ENCODE data around the gene AGBL1. TPM values are rescaled to one million over a fixed set of nuclear protein-coding genes. Genes with fewer than 3 reads are reported as not detected.

The AGBL1 gene
- total and polyA plus RNA-seq, 2 experiments from 2014 or later = 0.03 TPM; not detected in 1

DNA sequence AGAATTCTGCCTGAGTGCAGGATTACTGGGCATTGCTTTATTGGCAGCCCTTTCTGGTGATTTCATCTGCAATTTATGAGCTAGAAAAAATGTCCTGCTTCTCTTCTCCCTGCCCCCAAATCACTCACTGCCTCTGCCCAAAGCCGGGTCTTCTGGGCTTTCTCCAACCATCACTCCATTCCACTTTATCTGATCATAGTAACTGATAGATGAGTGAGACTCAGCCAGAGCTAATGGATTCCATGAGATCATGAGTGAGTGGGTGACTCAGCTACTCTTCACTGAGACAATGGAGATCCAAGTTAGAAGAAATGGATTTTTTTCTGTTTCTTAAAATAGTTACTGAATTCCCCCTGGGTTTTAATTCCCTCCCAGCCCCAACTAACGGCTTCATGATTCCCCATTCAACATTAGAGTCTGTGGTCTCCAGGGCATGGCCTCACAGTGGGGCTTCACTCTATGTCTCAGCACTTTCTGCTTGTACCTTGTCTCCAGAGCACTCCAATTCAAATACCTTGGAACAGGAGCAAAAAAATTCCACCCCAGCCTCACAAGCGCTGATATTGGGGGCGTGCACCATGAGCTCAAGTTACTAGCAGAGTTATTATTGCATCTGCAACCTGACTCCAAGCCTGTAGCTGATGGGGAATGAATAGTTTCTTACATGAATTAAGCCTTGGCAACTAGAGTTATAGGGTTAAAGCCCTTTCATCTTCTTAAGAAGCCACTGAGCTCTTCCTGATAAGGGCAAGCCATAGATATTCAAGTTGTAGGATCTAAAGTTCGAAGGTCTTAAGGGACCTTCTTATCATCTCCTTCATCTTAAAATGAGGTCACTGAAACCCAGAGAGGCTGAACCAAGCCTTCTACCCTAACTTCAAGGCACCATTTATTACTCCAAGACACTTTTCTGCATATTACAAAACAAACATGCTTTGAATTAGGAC, 85.9 kb downstream of the AGBL1 start (continued):
- TF ChIP-seq, protein P1, sequence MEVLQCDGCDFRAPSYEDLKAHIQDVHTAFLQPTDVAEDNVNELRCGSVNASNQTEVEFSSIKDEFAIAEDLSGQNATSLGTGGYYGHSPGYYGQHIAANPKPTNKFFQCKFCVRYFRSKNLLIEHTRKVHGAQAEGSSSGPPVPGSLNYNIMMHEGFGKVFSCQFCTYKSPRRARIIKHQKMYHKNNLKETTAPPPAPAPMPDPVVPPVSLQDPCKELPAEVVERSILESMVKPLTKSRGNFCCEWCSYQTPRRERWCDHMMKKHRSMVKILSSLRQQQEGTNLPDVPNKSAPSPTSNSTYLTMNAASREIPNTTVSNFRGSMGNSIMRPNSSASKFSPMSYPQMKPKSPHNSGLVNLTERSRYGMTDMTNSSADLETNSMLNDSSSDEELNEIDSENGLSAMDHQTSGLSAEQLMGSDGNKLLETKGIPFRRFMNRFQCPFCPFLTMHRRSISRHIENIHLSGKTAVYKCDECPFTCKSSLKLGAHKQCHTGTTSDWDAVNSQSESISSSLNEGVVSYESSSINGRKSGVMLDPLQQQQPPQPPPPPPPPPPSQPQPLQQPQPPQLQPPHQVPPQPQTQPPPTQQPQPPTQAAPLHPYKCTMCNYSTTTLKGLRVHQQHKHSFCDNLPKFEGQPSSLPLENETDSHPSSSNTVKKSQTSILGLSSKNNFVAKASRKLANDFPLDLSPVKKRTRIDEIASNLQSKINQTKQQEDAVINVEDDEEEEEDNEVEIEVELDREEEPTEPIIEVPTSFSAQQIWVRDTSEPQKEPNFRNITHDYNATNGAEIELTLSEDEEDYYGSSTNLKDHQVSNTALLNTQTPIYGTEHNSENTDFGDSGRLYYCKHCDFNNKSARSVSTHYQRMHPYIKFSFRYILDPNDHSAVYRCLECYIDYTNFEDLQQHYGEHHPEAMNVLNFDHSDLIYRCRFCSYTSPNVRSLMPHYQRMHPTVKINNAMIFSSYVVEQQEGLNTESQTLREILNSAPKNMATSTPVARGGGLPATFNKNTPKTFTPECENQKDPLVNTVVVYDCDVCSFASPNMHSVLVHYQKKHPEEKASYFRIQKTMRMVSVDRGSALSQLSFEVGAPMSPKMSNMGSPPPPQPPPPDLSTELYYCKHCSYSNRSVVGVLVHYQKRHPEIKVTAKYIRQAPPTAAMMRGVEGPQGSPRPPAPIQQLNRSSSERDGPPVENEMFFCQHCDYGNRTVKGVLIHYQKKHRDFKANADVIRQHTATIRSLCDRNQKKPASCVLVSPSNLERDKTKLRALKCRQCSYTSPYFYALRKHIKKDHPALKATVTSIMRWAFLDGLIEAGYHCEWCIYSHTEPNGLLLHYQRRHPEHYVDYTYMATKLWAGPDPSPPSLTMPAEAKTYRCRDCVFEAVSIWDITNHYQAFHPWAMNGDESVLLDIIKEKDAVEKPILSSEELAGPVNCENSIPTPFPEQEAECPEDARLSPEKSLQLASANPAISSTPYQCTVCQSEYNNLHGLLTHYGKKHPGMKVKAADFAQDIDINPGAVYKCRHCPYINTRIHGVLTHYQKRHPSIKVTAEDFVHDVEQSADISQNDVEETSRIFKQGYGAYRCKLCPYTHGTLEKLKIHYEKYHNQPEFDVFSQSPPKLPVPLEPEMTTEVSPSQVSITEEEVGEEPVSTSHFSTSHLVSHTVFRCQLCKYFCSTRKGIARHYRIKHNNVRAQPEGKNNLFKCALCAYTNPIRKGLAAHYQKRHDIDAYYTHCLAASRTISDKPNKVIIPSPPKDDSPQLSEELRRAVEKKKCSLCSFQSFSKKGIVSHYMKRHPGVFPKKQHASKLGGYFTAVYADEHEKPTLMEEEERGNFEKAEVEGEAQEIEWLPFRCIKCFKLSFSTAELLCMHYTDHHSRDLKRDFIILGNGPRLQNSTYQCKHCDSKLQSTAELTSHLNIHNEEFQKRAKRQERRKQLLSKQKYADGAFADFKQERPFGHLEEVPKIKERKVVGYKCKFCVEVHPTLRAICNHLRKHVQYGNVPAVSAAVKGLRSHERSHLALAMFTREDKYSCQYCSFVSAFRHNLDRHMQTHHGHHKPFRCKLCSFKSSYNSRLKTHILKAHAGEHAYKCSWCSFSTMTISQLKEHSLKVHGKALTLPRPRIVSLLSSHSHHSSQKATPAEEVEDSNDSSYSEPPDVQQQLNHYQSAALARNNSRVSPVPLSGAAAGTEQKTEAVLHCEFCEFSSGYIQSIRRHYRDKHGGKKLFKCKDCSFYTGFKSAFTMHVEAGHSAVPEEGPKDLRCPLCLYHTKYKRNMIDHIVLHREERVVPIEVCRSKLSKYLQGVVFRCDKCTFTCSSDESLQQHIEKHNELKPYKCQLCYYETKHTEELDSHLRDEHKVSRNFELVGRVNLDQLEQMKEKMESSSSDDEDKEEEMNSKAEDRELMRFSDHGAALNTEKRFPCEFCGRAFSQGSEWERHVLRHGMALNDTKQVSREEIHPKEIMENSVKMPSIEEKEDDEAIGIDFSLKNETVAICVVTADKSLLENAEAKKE (CRISPR knock-in tag; IDR thresholded peaks at IDR 0.05) = no peak
- no peak for TF ChIP-seq EZH2 (IDR thresholded peaks at IDR 0.05; ENCODE audit: low read depth, unreplicated experiment)

DNA sequence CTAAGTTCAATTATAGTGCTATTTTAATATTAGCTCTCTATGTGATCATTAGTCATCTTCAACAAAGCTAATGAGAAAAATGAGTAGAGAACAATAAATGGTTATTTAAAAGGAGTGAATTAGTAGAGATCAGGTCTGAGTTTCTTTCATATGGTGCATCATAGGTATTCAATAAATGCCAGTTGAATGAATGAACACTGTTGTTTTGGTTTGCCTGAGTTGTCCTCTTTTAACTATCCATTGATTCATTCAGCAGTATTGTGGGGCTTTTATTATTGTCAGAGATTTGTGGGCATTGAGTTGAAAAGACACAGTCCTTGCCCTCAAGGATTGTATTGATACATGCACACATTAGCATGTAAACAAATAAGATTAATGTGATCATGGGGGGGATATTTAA, 88.2 kb downstream of the AGBL1 start:
- DNase-seq (ENCODE audit: low spot score) (no peak), ATAC-seq (no peak)
- H3K27ac ChIP-seq (ENCODE audit: low read depth) = no peak overlapping the region
- 0 out of 2 replicates have a peak, but pooled peaks cover 7% of the 10 kb centered on the region for H3K9me2 ChIP-seq (ENCODE audit: insufficient read depth)
- H3K4me1 ChIP-seq (ENCODE audit: insufficient read depth) = no peaks in the 10 kb centered on the region
- no peaks in the 10 kb centered on the region for H3K36me3 ChIP-seq (ENCODE audit: insufficient read depth)
- peak overlapping the region; percentile 25; the same call in 1 of the 2 replicates for H2AFZ ChIP-seq
- Mint-ChIP-seq H3K27ac (peak overlapping the region; percentile 25; the same call in 1 of the 2 replicates), H3K9me3 (no peaks in the 10 kb centered on the region), H3K27me3 (ENCODE audit: insufficient read depth, low read depth, poor library complexity) (peaks cover 2% of the 10 kb centered on the region), H3K4me1 (peaks cover 10% of the 10 kb centered on the region; the same call in 2 of the 3 replicates), H3K4me3 (no peak overlapping the region), H3K36me3 (ENCODE audit: low read depth) (no peaks in the 10 kb centered on the region)
- H4K20me1 ChIP-seq (replicated peaks; ENCODE audit: insufficient read depth) = no peaks in the 10 kb centered on the region
- H3K4me3 ChIP-seq = no peak overlapping the region
- H3F3A ChIP-seq (replicated peaks; ENCODE audit: low read depth) = no peaks in the 10 kb centered on the region
- no peaks in the 10 kb centered on the region for H3K27me3 ChIP-seq (ENCODE audit: insufficient read depth)
- H3K4me2 ChIP-seq = no peak overlapping the region
- H3K79me2 ChIP-seq (replicated peaks; ENCODE audit: insufficient read depth) = no peaks in the 10 kb centered on the region
- no peak for TF ChIP-seq EZH2phosphoT487 (IDR thresholded peaks at IDR 0.05; ENCODE audit: unreplicated experiment)
- TF ChIP-seq ZNF114 (CRISPR knock-in tag; IDR thresholded peaks at IDR 0.05) = no peak
- TF ChIP-seq, protein P2, sequence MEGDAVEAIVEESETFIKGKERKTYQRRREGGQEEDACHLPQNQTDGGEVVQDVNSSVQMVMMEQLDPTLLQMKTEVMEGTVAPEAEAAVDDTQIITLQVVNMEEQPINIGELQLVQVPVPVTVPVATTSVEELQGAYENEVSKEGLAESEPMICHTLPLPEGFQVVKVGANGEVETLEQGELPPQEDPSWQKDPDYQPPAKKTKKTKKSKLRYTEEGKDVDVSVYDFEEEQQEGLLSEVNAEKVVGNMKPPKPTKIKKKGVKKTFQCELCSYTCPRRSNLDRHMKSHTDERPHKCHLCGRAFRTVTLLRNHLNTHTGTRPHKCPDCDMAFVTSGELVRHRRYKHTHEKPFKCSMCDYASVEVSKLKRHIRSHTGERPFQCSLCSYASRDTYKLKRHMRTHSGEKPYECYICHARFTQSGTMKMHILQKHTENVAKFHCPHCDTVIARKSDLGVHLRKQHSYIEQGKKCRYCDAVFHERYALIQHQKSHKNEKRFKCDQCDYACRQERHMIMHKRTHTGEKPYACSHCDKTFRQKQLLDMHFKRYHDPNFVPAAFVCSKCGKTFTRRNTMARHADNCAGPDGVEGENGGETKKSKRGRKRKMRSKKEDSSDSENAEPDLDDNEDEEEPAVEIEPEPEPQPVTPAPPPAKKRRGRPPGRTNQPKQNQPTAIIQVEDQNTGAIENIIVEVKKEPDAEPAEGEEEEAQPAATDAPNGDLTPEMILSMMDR (conservative IDR thresholded peaks at IDR 0.05; ENCODE audit: low read depth in 2 of 2) = no peak
- TF ChIP-seq, protein P3, sequence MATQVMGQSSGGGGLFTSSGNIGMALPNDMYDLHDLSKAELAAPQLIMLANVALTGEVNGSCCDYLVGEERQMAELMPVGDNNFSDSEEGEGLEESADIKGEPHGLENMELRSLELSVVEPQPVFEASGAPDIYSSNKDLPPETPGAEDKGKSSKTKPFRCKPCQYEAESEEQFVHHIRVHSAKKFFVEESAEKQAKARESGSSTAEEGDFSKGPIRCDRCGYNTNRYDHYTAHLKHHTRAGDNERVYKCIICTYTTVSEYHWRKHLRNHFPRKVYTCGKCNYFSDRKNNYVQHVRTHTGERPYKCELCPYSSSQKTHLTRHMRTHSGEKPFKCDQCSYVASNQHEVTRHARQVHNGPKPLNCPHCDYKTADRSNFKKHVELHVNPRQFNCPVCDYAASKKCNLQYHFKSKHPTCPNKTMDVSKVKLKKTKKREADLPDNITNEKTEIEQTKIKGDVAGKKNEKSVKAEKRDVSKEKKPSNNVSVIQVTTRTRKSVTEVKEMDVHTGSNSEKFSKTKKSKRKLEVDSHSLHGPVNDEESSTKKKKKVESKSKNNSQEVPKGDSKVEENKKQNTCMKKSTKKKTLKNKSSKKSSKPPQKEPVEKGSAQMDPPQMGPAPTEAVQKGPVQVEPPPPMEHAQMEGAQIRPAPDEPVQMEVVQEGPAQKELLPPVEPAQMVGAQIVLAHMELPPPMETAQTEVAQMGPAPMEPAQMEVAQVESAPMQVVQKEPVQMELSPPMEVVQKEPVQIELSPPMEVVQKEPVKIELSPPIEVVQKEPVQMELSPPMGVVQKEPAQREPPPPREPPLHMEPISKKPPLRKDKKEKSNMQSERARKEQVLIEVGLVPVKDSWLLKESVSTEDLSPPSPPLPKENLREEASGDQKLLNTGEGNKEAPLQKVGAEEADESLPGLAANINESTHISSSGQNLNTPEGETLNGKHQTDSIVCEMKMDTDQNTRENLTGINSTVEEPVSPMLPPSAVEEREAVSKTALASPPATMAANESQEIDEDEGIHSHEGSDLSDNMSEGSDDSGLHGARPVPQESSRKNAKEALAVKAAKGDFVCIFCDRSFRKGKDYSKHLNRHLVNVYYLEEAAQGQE (IDR thresholded peaks at IDR 0.05; ENCODE audit: unreplicated experiment) = no peak
- TF ChIP-seq, protein P4, sequence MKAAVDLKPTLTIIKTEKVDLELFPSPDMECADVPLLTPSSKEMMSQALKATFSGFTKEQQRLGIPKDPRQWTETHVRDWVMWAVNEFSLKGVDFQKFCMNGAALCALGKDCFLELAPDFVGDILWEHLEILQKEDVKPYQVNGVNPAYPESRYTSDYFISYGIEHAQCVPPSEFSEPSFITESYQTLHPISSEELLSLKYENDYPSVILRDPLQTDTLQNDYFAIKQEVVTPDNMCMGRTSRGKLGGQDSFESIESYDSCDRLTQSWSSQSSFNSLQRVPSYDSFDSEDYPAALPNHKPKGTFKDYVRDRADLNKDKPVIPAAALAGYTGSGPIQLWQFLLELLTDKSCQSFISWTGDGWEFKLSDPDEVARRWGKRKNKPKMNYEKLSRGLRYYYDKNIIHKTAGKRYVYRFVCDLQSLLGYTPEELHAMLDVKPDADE (IDR thresholded peaks at IDR 0.05) = no peak
- no peak for TF ChIP-seq CREB1 (CRISPR knock-in tag; IDR thresholded peaks at IDR 0.05; ENCODE audit: low read depth)
- no peak for TF ChIP-seq JUNB (IDR thresholded peaks at IDR 0.05; ENCODE audit: unreplicated experiment)
- no peak for TF ChIP-seq EZH2 (IDR thresholded peaks at IDR 0.05; ENCODE audit: low read depth, unreplicated experiment)
- no peak for TF ChIP-seq POLR2AphosphoS5 (IDR thresholded peaks at IDR 0.05; ENCODE audit: low read depth)
- no peak for TF ChIP-seq NANOG (IDR thresholded peaks at IDR 0.05; ENCODE audit: borderline replicate concordance)

Data from GM23338 (cell line).